C4-2B (cell line): ENCODE results near the gene B3GAT2.

Experiments
- CTCF ChIP-seq: fragments of 450-650 bp; conservative IDR thresholded peaks from 2 replicates; pipeline ENCODE4 v1.5.1; 2017; ENCODE audit warnings: mild to moderate bottlenecking
- ZFX ChIP-seq: fragments of 450-650 bp; IDR thresholded peaks from 2 replicates; pipeline ENCODE4 v1.6.1; 2017

- TF ChIP-seq CTCF, result no peak
- no peak for TF ChIP-seq ZFX
These were observed 2.7 kb downstream of the B3GAT2 start for GRCh38 chr6:70954176-70954575.
